Measurements from ENCODE around the gene CD164.
"Not testable (repeated sequence)": the region's sequence is repeated elsewhere in the genome, so short reads cannot be mapped to it uniquely, and the experiment has no call there.

The CD164 gene

GRCh38 chr6:109342911-109343310 lies 39.4 kb downstream of the CD164 start:
- no peak for DNase-seq (ENCODE audit: low read depth)

GRCh38 chr6:109342506-109342905 lies 39.8 kb downstream of the CD164 start:
- no peak for DNase-seq (ENCODE audit: low read depth)

GRCh38 chr6:109340811-109341210 lies 41.5 kb downstream of the CD164 start:
- DNase-seq (ENCODE audit: low read depth): no peak

- DNase-seq (ENCODE audit: low read depth): no peak
These were observed 42.2 kb downstream of the CD164 start for GRCh38 chr6:109339906-109340678.

GRCh38 chr6:109336221-109336961 lies 45.9 kb downstream of the CD164 start:
- no peak for DNase-seq (ENCODE audit: low read depth)

- DNase-seq (ENCODE audit: low read depth): not testable (repeated sequence)
These were observed 48.4 kb downstream of the CD164 start for GRCh38 chr6:109333870-109334269.

- DNase-seq (ENCODE audit: low read depth): no peak
These were observed 49.5 kb downstream of the CD164 start for GRCh38 chr6:109332748-109333147.

GRCh38 chr6:109331081-109331480 lies 51.2 kb downstream of the CD164 start:
- no peak for DNase-seq (ENCODE audit: low read depth)

- no peak for DNase-seq (ENCODE audit: low read depth)
These were observed 52.0 kb downstream of the CD164 start for GRCh38 chr6:109330263-109330662.

GRCh38 chr6:109328629-109329028 lies 53.6 kb downstream of the CD164 start:
- DNase-seq (ENCODE audit: low read depth): no peak

GRCh38 chr6:109327959-109328358 lies 54.3 kb downstream of the CD164 start:
- DNase-seq (ENCODE audit: low read depth): no peak

- no peak for DNase-seq (ENCODE audit: low read depth)
These were observed 54.8 kb downstream of the CD164 start for GRCh38 chr6:109327491-109327890.

- no peak for DNase-seq (ENCODE audit: low read depth)
These were observed 55.9 kb downstream of the CD164 start for GRCh38 chr6:109326351-109326750.

- DNase-seq (ENCODE audit: low read depth): no peak
These were observed 56.9 kb downstream of the CD164 start for GRCh38 chr6:109325400-109325801.

GRCh38 chr6:109323241-109323640 lies 59.0 kb downstream of the CD164 start:
- no peak for DNase-seq (ENCODE audit: low read depth)

GRCh38 chr6:109322825-109323224 lies 59.4 kb downstream of the CD164 start:
- DNase-seq (ENCODE audit: low read depth): no peak

- DNase-seq (ENCODE audit: low read depth): no peak
These were observed 60.5 kb downstream of the CD164 start for GRCh38 chr6:109321752-109322151.

GRCh38 chr6:109320072-109320471 lies 62.2 kb downstream of the CD164 start:
- DNase-seq (ENCODE audit: low read depth): no peak

GRCh38 chr6:109318328-109318876 lies 63.9 kb downstream of the CD164 start:
- DNase-seq (ENCODE audit: low read depth): no peak

- no peak for DNase-seq (ENCODE audit: low read depth)
These were observed 65.4 kb downstream of the CD164 start for GRCh38 chr6:109316909-109317308.
